Caco-2 (cell line): ENCODE results near the gene ZNF2. TPM values are rescaled to one million over a fixed set of nuclear protein-coding genes. Genes with fewer than 3 reads are reported as not detected.

Experiments used
- BruUV-seq: library from RNA; stranded (reverse); fragments of 400-500 nt; replicated peaks from 2 replicates; lab custom pipeline; 2021; lab: Mats Ljungman, UMichigan
- CTCF ChIA-PET: fragments of 300-600 bp; sonication (Branson Sonifier 250); formaldehyde crosslinking; loops from one replicate; lab custom pipeline; 2022; ENCODE audit warnings: antibody characterized with exemption; lab: Charles Lee
- POLR2A ChIA-PET: fragments of 300-600 bp; sonication (Branson Sonifier 250); formaldehyde crosslinking; loops from one replicate; lab custom pipeline; 2022; ENCODE audit warnings: antibody characterized with exemption; lab: Charles Lee
- DNase-seq, 2 experiments: peaks; one replicate each; pipeline versions ENCODE4 v3.0.0 to v3.0.0-alpha.2; 2020 to 2022
- H3K27me3 ChIP-seq: replicated peaks from 2 replicates; pipeline ENCODE4 v1.6.0; 2011; ENCODE audit warnings: low read length; ENCODE audit not compliant: control insufficient read depth, insufficient read depth
- H3K36me3 ChIP-seq: 2 replicates; pipeline ENCODE4 v1.5.1; 2011; ENCODE audit warnings: low read length; ENCODE audit not compliant: control insufficient read depth, insufficient read depth
- H3K4me1 ChIP-seq: fragments of 250-450 bp; sonication (Bioruptor Pico); 2 replicates; pipeline ENCODE4 v1.5.1; 2020; ENCODE audit warnings: mild to moderate bottlenecking
- H3K4me3 ChIP-seq: 2 replicates; pipeline ENCODE4 v1.5.1; 2011; ENCODE audit warnings: low read depth, mild to moderate bottlenecking, control low read depth, low read length
- H3K9me3 ChIP-seq: fragments of 250-450 bp; sonication (Bioruptor Pico); 2 replicates; pipeline ENCODE4 v1.5.1; 2020; ENCODE audit warnings: mild to moderate bottlenecking, moderate library complexity
- H3K27ac Mint-ChIP-seq: one replicate; pipeline ENCODE4 v1.8.0; 2022; ENCODE audit warnings: mixed read lengths; ENCODE audit not compliant: unreplicated experiment
- H3K27me3 Mint-ChIP-seq: one replicate; pipeline ENCODE4 v1.8.0; 2022; ENCODE audit warnings: mixed read lengths; ENCODE audit not compliant: insufficient read depth, unreplicated experiment
- H3K36me3 Mint-ChIP-seq: one replicate; pipeline ENCODE4 v1.8.0; 2022; ENCODE audit warnings: mild to moderate bottlenecking, mixed read lengths; ENCODE audit not compliant: insufficient read depth, unreplicated experiment
- H3K4me1 Mint-ChIP-seq: one replicate; pipeline ENCODE4 v1.8.0; 2022; ENCODE audit warnings: low read depth, mixed read lengths; ENCODE audit not compliant: unreplicated experiment
- H3K4me3 Mint-ChIP-seq: one replicate; pipeline ENCODE4 v1.8.0; 2022; ENCODE audit warnings: mild to moderate bottlenecking, moderate library complexity, mixed read lengths; ENCODE audit not compliant: unreplicated experiment
- H3K9me3 Mint-ChIP-seq: one replicate; pipeline ENCODE4 v1.8.0; 2022; ENCODE audit warnings: mixed read lengths; ENCODE audit not compliant: unreplicated experiment
- CTCF ChIP-seq, 2 experiments: fragments of 200-600 bp in 1 of 2; IDR thresholded peaks; 1 replicate in 1 of 2; 2 replicates in 1 of 2; pipeline versions ENCODE4 v1.5.1 to v1.8.0; 2011 to 2022; ENCODE audit warnings: antibody characterized with exemption in 1 of 2, control low read depth in 1 of 2, inconsistent platforms in 1 of 2, low read depth in 1 of 2, low read length in 1 of 2, mild to moderate bottlenecking in 1 of 2, moderate library complexity in 1 of 2; ENCODE audit not compliant: insufficient read depth in 1 of 2, severe bottlenecking in 1 of 2, unreplicated experiment in 1 of 2
- intact Hi-C: fragments of 100-400 bp; cut with micrococcal nuclease; formaldehyde crosslinking; loops from one replicate; pipeline ENCODE4 v1.10.0; 2022; ENCODE audit not compliant: unreplicated experiment
- total RNA-seq: library from RNA; stranded (reverse); gene quantifications from 2 replicates; pipeline ENCODE4 v1.2.3, GENCODE V29; 2022

Gene ZNF2
- total RNA-seq, 1 experiment from 2014 or later = 3.8 TPM

GRCh38 chr2:95166065-95166763 lies 605 bp downstream of the ZNF2 start:
- POLR2A ChIA-PET = no interaction called here
- peak overlapping the region; percentile 95 for H3K4me3 Mint-ChIP-seq
- Histone ChIP-seq H3K27me3 (no peaks in the 10 kb centered on the region), H3K4me3 (peak overlapping the region; percentile 89), H3K4me1 (0 out of 2 replicates have a peak, but pooled peaks cover 3% of the 10 kb centered on the region), H3K36me3 (no peaks in the 10 kb centered on the region), H3K9me3 (0 out of 2 replicates have a peak, but pooled peaks cover 5% of the 10 kb centered on the region)
- no peaks in the 10 kb centered on the region for H3K9me3 Mint-ChIP-seq
- CTCF ChIA-PET = interaction anchor here (1.2 kb wide), 1 partner anchor 45 kb away, joined by 3 read pairs; the partner anchor contains the start of gene MRPS5
- peak overlapping the region; percentile 97 for H3K27ac Mint-ChIP-seq
- DNase-seq = no peak
- no peaks in the 10 kb centered on the region for H3K27me3 Mint-ChIP-seq
- peaks cover 7% of the 10 kb centered on the region for H3K4me1 Mint-ChIP-seq
- TSS peak; percentile 77 for BruUV-seq
- TF ChIP-seq CTCF (IDR thresholded peaks at IDR 0.05; ENCODE audit: insufficient read depth in 1 of 2, low read depth in 1 of 2, low read length in 1 of 2, severe bottlenecking in 1 of 2, unreplicated experiment in 1 of 2) = no peak
- peaks cover 10% of the 10 kb centered on the region for H3K36me3 Mint-ChIP-seq
- intact Hi-C loops = no loop called here

- DNase-seq = no peak
- H3K9me3 ChIP-seq = no peaks in the 10 kb centered on the region
Observed at GRCh38 chr2:95171902-95172301, 6.3 kb downstream of the ZNF2 start.

GRCh38 chr2:95174031-95174542 lies 8.5 kb downstream of the ZNF2 start:
- intact Hi-C loops = no loop called here
- Histone ChIP-seq H3K4me3 (no peak overlapping the region), H3K4me1 (no peaks in the 10 kb centered on the region), H3K27me3 (no peaks in the 10 kb centered on the region), H3K9me3 (no peaks in the 10 kb centered on the region), H3K36me3 (no peaks in the 10 kb centered on the region)
- no peak for TF ChIP-seq CTCF (IDR thresholded peaks at IDR 0.05; ENCODE audit: insufficient read depth in 1 of 2, low read depth in 1 of 2, low read length in 1 of 2, severe bottlenecking in 1 of 2, unreplicated experiment in 1 of 2)
- Mint-ChIP-seq H3K4me3 (no peak overlapping the region), H3K4me1 (no peaks in the 10 kb centered on the region), H3K9me3 (no peaks in the 10 kb centered on the region), H3K27me3 (no peaks in the 10 kb centered on the region), H3K36me3 (peaks cover 8% of the 10 kb centered on the region), H3K27ac (no peak overlapping the region)
- POLR2A ChIA-PET = no interaction called here
- DNase-seq = no peak
- no TSS peak for BruUV-seq
- CTCF ChIA-PET = interaction anchor here (0.9 kb wide), 1 partner anchor 58 kb away, joined by 3 read pairs; no protein-coding TSS in a partner anchor

More at GRCh38 chr2:95171902-95172301, 6.3 kb downstream of the ZNF2 start:
- Mint-ChIP-seq H3K27ac (no peak overlapping the region), H3K36me3 (peaks cover under 1% of the 10 kb centered on the region), H3K9me3 (no peaks in the 10 kb centered on the region), H3K4me3 (no peak overlapping the region), H3K27me3 (no peaks in the 10 kb centered on the region), H3K4me1 (no peaks in the 10 kb centered on the region)
- H3K36me3 ChIP-seq = no peaks in the 10 kb centered on the region
- no peak overlapping the region for H3K4me3 ChIP-seq
- POLR2A ChIA-PET = no interaction called here
- TF ChIP-seq CTCF (IDR thresholded peaks at IDR 0.05; ENCODE audit: insufficient read depth in 1 of 2, low read depth in 1 of 2, low read length in 1 of 2, severe bottlenecking in 1 of 2, unreplicated experiment in 1 of 2) = no peak
- no TSS peak for BruUV-seq
- no peaks in the 10 kb centered on the region for H3K27me3 ChIP-seq
- CTCF ChIA-PET = no interaction called here
- no peaks in the 10 kb centered on the region for H3K4me1 ChIP-seq
- intact Hi-C loops = no loop called here
